HG02884 (cell line): ENCODE data around the gene IL4R.
"Not testable (repeated sequence)": the region's sequence is repeated elsewhere in the genome, so short reads cannot be mapped to it uniquely, and the experiment has no call there.

Experiments used
- ATAC-seq: cut with Tn5 transposase; IDR thresholded peaks from one replicate; pipeline ENCODE4 v1.9.1; 2021; ENCODE audit warnings: mild to moderate bottlenecking, moderate library complexity; ENCODE audit not compliant: unreplicated experiment

Gene IL4R

DNA sequence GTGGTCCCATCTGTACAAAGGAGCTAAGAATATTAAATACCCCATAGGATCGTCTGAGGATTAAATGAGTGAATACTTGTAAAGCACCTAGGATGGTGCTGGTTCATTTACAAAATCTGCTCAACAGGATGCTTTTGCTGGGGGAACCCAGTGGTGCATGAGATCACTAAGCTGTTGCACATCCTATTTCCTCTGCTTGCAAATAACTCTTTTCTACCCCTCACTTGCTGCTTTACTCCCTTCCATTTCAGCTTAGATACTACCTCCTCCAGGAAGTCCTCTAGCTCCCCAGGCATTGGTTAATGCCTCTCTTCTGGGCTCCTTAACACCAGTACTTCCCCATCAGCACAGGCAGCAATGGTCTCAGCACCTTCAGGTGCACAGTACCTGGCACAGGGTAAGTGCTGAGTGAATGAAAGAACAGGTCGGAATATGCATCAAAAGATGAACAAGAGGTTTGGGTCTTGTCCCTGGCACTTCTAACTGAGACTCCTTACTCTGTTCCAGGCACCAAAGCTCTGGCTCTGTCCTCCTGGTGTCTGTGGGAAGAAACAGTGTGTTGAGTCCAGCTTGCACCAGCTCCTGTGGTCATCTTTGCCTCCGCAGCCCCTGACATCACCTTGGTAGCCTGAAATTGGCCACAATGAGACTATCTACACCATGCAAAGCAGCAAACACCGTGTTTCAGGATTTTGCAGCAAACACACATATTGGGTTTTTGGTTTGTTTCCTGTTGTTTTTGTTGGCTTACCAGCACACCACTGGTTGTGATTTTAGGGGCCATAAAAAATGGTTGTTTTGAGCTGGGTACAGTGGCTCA lies 64.1 kb downstream of the IL4R start:
- peak; percentile 47 for ATAC-seq

DNA sequence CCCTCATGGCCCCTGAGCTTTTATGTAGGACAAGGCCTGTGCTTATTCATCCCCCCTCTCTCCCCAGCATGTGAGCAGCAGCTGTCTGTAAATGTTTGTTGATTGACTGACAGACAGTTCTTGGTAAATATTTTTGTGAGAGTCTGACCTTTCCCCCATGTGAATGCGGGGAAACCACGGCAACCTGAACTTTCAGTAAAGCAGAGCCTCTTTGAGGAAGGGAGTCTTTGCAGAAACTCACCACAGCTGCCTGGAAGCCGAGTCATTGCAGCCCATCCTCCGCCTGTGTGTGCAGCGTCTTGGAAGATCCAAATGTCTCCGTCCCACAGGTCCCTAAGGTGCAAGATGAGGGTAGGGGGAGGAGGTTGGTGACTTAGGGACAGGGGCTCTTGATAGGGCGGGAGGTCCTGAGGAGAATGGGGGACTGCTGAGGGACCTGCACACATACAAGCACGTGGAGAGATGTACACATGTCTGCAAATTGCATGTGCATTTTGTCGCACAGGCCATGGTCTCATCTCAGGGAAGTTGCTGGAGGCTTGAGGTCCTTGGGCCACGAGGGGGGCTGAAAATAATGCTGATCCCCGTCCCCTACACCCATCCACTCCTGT lies 65.2 kb downstream of the IL4R start:
- ATAC-seq: no peak

- no peak for ATAC-seq
These were observed 66.1 kb downstream of the IL4R start for GRCh38 chr16:27379919-27380318.

DNA sequence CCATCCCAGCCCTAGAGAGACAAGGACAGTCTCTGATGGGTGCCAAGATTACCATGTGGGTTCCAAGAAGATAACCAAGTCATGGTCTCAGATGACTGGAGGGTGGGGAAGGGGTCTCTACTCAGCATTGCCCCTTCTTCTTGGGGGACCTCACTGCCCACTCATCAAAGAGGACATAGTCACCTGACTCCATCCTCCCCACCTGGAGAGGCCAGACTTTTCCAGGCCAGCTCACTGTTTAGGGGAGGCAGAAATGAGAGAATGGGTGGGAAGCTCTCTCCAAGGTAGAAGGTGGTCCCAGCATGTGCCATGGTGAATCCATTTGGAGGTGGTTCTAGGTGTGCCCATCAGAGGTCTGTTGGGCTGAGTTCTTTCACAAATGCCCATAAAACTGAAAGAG lies 67.5 kb downstream of the IL4R start:
- no peak for ATAC-seq

- no peak for ATAC-seq
These were observed 68.4 kb downstream of the IL4R start for GRCh38 chr16:27381974-27382855.

DNA sequence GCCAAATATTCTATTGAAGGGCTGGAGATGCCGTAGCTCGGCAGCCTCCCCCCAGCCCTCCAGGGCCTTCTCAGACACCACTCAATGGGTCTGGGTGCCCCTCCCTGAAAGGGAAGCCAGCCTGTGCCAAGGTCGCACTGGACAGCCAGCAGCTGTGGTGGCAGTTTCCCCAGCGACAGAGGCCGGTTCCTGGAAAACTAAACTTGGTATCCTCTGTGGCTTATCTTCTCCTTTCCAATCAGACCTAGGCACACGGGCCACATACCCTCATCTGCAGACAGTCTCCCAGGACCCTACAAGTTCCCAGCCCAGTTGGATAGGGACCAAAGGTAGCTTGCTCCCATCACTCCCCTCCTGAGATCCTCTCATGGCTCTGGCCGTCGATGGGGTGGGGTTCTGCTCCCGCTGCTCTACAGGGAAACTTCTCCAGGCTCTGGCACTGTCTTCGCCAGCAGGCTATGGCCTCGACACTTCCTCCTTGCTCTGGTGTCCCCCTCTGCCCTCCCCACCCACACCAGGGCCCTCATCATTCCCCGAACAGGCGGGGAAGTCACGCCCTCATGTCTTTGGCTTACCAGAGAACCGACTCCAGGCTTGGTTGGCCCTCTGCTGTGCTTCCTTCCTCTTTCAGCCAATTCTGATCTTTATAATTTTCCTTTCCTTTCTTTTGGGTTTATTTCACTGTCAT lies 69.9 kb downstream of the IL4R start:
- no peak for ATAC-seq

GRCh38 chr16:27384425-27384824 lies 70.7 kb downstream of the IL4R start:
- no peak for ATAC-seq

DNA sequence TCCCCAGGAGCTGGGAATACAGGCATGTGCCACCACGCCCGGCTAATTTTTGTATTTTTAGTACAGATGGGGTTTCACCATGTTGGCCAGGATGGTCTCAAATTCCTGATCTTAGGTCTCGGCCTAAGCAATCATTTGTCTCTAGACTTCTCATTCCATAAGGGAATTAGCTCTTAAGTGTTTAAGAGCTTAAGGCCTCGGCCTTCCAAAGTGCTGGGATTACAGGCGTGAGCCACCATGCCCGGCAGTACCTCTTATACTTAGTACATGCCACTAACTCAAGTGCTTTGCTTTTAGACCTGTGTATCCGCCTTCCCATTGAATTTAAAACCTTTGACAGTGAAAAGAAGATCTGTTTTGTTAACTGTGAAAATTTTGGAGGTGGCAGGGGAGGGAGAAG lies 71.6 kb downstream of the IL4R start:
- ATAC-seq: no peak

DNA sequence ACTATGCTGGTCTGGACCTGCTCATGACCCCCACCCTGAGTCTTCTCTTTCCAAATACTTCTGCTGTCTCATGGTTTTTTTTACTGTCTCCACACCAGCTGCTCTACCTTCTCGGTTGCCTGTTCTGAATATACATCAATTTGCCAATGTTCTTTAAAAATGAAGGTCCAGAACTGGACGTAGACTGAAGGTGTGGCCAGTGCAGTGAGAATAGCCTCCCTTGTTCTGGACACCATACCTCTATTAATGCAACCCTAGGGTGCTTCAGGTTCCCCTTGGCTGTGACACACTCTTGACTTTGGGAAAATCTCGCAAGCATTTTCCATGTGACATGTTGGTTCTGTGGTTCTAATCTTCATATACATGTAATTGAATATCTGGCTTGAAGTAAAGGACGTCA lies 72.9 kb downstream of the IL4R start:
- no peak for ATAC-seq

GRCh38 chr16:27387724-27388123 lies 74.0 kb downstream of the IL4R start:
- peak; percentile 88 for ATAC-seq

GRCh38 chr16:27389272-27389961 lies 75.6 kb downstream of the IL4R start:
- no peak for ATAC-seq

GRCh38 chr16:27390151-27390550 lies 76.4 kb downstream of the IL4R start:
- no peak for ATAC-seq

- ATAC-seq: no peak
These were observed 78.9 kb downstream of the IL4R start for GRCh38 chr16:27392671-27393070.

- ATAC-seq: no peak
These were observed 80.7 kb downstream of the IL4R start for GRCh38 chr16:27394516-27394915.

DNA sequence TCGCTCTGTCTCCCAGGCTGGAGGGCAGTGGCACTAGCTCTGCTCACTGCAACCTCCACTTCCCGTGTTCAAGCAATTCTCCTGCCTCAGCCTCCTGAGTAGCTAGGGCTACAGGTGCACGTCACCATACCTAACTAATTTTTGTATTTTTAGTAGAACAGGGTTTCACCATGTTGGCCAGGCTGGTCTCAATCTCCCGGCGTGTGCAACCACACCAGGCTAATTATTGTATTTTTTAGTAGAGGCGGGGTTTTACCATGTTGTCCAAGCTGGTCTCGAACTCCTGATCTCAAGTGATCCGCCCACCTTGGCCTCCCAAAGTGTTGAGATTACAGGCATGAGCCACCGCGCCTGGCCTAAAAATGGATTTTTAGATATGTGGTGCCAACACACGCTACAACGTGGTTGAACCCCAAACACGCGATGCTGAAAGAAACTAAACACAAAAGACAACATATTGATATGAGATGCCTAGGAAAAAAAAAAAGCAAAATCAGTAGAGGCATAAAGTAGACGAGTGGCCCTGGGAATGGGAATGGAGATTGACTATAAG lies 84.6 kb downstream of the IL4R start:
- ATAC-seq: not testable (repeated sequence)

GRCh38 chr16:27398894-27399853 lies 85.4 kb downstream of the IL4R start:
- ATAC-seq: no peak

- no peak for ATAC-seq
These were observed 86.2 kb downstream of the IL4R start for GRCh38 chr16:27399969-27400368.

DNA sequence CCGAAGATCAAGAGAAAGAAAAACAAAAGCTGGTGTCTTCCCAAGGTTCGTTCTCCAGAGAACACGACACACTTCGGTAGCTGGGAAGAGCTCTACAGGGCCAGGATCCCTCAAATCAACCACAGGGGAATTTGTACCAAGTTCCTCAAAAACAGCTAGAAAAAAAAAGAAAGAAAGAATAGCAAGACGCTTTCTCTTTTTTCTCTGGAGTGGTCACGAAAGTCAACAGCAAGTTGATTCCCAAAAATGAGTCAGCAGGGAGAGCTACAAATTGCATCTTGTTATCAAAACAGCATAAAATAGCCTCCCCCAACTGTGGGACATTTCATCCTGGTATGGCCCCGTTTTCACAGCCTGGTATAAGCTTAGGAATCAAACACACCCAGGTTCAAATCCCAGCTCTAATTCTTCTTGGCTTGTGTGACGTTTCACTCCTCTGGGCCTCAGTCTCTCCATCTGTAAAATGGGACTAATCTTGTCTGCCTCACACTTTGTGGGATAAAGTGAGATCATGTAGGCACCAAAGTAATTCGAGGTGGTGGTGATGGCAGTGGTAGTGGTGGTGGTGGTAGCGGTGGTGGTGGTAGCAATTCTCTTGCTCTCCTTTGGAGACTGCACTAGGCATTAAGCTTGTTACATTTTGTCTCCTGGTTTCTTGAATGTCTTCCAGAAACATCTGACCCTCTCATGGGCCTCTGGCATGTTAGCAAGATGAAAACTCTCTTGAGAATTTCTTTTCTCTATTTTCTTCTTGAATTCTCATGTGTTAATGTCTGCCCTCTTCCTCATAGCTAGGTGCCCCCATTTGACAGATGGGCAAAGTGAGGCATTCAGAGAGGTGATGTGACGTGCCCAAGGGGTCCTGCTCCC lies 87.2 kb downstream of the IL4R start:
- ATAC-seq: no peak
